GM23338 (cell line): Measurements from ENCODE around the gene SYNGR4. TPM values are rescaled to one million over a fixed set of nuclear protein-coding genes. Genes with fewer than 3 reads are reported as not detected.

Experiments
- ATAC-seq: fragments of 200-7000 bp; cut with Tn5 transposase; 3 replicates; pipeline ENCODE4 v1.9.1; 2020
- DNase-seq: peaks from one replicate; pipeline ENCODE4 v3.0.0-alpha.2; 2015; ENCODE audit warnings: low spot score
- H2AFZ ChIP-seq: fragments of 200-600 bp; sonication (generic); 2 replicates; pipeline ENCODE4 v1.8.0; 2016; ENCODE audit warnings: antibody characterized with exemption, mild to moderate bottlenecking, moderate library complexity
- H3F3A ChIP-seq: fragments of 200-600 bp; sonication (generic); replicated peaks from 2 replicates; pipeline ENCODE4 v1.8.0; 2017; ENCODE audit warnings: antibody characterized with exemption, mixed run types, low read depth
- H3K27ac ChIP-seq: fragments of 200-600 bp; sonication (generic); 2 replicates; pipeline ENCODE4 v1.6.1; 2016; ENCODE audit warnings: low read depth
- H3K27me3 ChIP-seq: fragments of 200-600 bp; sonication (generic); 2 replicates; pipeline ENCODE4 v1.8.0; 2016; ENCODE audit warnings: mild to moderate bottlenecking, mixed run types, moderate library complexity; ENCODE audit not compliant: insufficient read depth
- H3K36me3 ChIP-seq: fragments of 200-600 bp; sonication (generic); 2 replicates; pipeline ENCODE4 v1.8.0; 2016; ENCODE audit warnings: mild to moderate bottlenecking; ENCODE audit not compliant: insufficient read depth
- H3K4me1 ChIP-seq: fragments of 200-600 bp; sonication (generic); 2 replicates; pipeline ENCODE4 v1.8.0; 2016; ENCODE audit warnings: mild to moderate bottlenecking, moderate library complexity; ENCODE audit not compliant: insufficient read depth
- H3K4me2 ChIP-seq: fragments of 200-600 bp; sonication (generic); 2 replicates; pipeline ENCODE4 v1.7.1; 2017; ENCODE audit warnings: mixed run types
- H3K4me3 ChIP-seq: fragments of 200-600 bp; sonication (generic); 2 replicates; pipeline ENCODE4 v1.6.1; 2016; ENCODE audit warnings: mixed run types
- H3K79me2 ChIP-seq: fragments of 200-600 bp; sonication (generic); replicated peaks from 2 replicates; pipeline ENCODE4 v1.8.0; 2017; ENCODE audit warnings: mild to moderate bottlenecking; ENCODE audit not compliant: insufficient read depth
- H3K9me2 ChIP-seq: fragments of 200-600 bp; sonication (generic); 2 replicates; pipeline ENCODE4 v1.8.0; 2017; ENCODE audit not compliant: insufficient read depth
- H4K20me1 ChIP-seq: fragments of 200-600 bp; sonication (generic); replicated peaks from 2 replicates; pipeline ENCODE4 v1.8.0; 2017; ENCODE audit warnings: mild to moderate bottlenecking; ENCODE audit not compliant: insufficient read depth
- H3K27ac Mint-ChIP-seq: 2 replicates; pipeline ENCODE4 v1.8.0; 2020; ENCODE audit warnings: inconsistent platforms, mild to moderate bottlenecking, moderate library complexity, mixed read lengths
- H3K27me3 Mint-ChIP-seq: 3 replicates; pipeline ENCODE4 v1.8.0; 2022; ENCODE audit warnings: low read depth, mild to moderate bottlenecking, moderate library complexity, mixed read lengths, inconsistent platforms; ENCODE audit not compliant: insufficient read depth, poor library complexity
- H3K36me3 Mint-ChIP-seq: 3 replicates; pipeline ENCODE4 v1.8.0; 2021; ENCODE audit warnings: low read depth, mild to moderate bottlenecking, inconsistent platforms, moderate library complexity, mixed read lengths
- H3K4me1 Mint-ChIP-seq: 3 replicates; pipeline ENCODE4 v1.8.0; 2020; ENCODE audit warnings: mild to moderate bottlenecking, inconsistent platforms, mixed read lengths
- H3K4me3 Mint-ChIP-seq: 3 replicates; pipeline ENCODE4 v1.8.0; 2021; ENCODE audit warnings: moderate library complexity, mild to moderate bottlenecking, inconsistent platforms, mixed read lengths
- H3K9me3 Mint-ChIP-seq: 3 replicates; pipeline ENCODE4 v1.8.0; 2020; ENCODE audit warnings: moderate library complexity, mild to moderate bottlenecking, inconsistent platforms, mixed read lengths
- CTCF ChIP-seq, 2 experiments: fragments of 200-600 bp in 1 of 2; sonication (generic) in 1 of 2; conservative IDR thresholded peaks; 2 replicates each; pipeline versions ENCODE4 v1.5.1 to v1.6.1; 2016 to 2017; ENCODE audit warnings: antibody characterized with exemption in 2 of 2, low read depth in 2 of 2, mild to moderate bottlenecking in 2 of 2, moderate library complexity in 1 of 2
- EZH2 ChIP-seq: fragments of 200-600 bp; sonication (generic); IDR thresholded peaks from one replicate; pipeline ENCODE4 v1.8.0; 2017; ENCODE audit warnings: antibody characterized with exemption, mild to moderate bottlenecking, low read depth; ENCODE audit not compliant: unreplicated experiment
- REST ChIP-seq: IDR thresholded peaks from one replicate; pipeline ENCODE4 v1.6.1; 2018; ENCODE audit warnings: antibody characterized with exemption; ENCODE audit not compliant: unreplicated experiment
- STAT1 ChIP-seq: IDR thresholded peaks from one replicate; pipeline ENCODE4 v1.6.1; 2016; ENCODE audit warnings: antibody characterized with exemption; ENCODE audit not compliant: unreplicated experiment
- ZNF114 ChIP-seq: fragments of 250-450 bp; sonication (Bioruptor Pico); IDR thresholded peaks from 2 replicates; pipeline ENCODE4 v1.5.0; 2020; ENCODE audit warnings: mild to moderate bottlenecking, moderate library complexity
- polyA plus RNA-seq: library from polyadenylated mRNA; unstranded; fragments of >200 nt; fragmentation: Nextera tagmentation; extraction: Ambion mirVana; gene quantifications from 2 replicates; pipeline ENCODE4 v1.2.1, GENCODE V29; 2016
- total RNA-seq: library from RNA; depleted of rRNA; stranded (reverse); fragments of >200 nt; shearing (Covaris generic); gene quantifications from 2 replicates; pipeline ENCODE4 v1.2.3, GENCODE V29; 2014

SYNGR4 gene
- total and polyA plus RNA-seq, 2 experiments from 2014 or later: not detected

GRCh38 chr19:48318286-48318987, 45.7 kb upstream of the SYNGR4 start (continued):
- TF ChIP-seq EZH2 (no peak), CTCF (conservative IDR thresholded peaks at IDR 0.05; ENCODE audit: low read depth in 2 of 2) (no peak), ZNF114 (no peak), STAT1 (no peak)

- Histone ChIP-seq H2AFZ (peak overlapping the region; percentile 97), H4K20me1 (no peaks in the 10 kb centered on the region), H3K27ac (peak overlapping the region; percentile 89), H3K36me3 (no peaks in the 10 kb centered on the region), H3K4me1 (peaks cover 14% of the 10 kb centered on the region), H3F3A (0 out of 2 replicates have a peak, but pooled peaks cover 11% of the 10 kb centered on the region), H3K4me2 (peak overlapping the region; percentile 95), H3K27me3 (peaks cover 11% of the 10 kb centered on the region), H3K4me3 (peak overlapping the region; percentile 65), H3K79me2 (no peaks in the 10 kb centered on the region), H3K9me2 (no peaks in the 10 kb centered on the region)
- peaks cover 24% of the 10 kb centered on the region for H3K4me1 Mint-ChIP-seq
- H3K4me3 Mint-ChIP-seq: peak overlapping the region; percentile 92
- H3K36me3 Mint-ChIP-seq: no peaks in the 10 kb centered on the region; the same call in 2 of the 3 replicates
- H3K27me3 Mint-ChIP-seq: peaks cover 16% of the 10 kb centered on the region
- peak overlapping the region; percentile 98; the same call in 1 of the 2 replicates for H3K27ac Mint-ChIP-seq
- TF ChIP-seq CTCF (conservative IDR thresholded peaks at IDR 0.05; ENCODE audit: low read depth in 2 of 2) (peak; percentile 94 to 95), ZNF114 (no peak)
- peak; percentile 65 for ATAC-seq
- peak; percentile 95 for DNase-seq
- H3K9me3 Mint-ChIP-seq: no peaks in the 10 kb centered on the region
Measured at GRCh38 chr19:48319647-48320541, 44.3 kb upstream of the SYNGR4 start.

GRCh38 chr19:48321372-48321621, 42.9 kb upstream of the SYNGR4 start:
- H3K36me3 ChIP-seq: no peaks in the 10 kb centered on the region
- Mint-ChIP-seq H3K36me3 (no peaks in the 10 kb centered on the region; the same call in 2 of the 3 replicates), H3K27me3 (peaks cover 25% of the 10 kb centered on the region), H3K4me1 (peaks cover 38% of the 10 kb centered on the region), H3K4me3 (peak overlapping the region; percentile 92), H3K9me3 (no peaks in the 10 kb centered on the region), H3K27ac (peak overlapping the region; percentile 98)
- peak overlapping the region; percentile 93 for H3K27ac ChIP-seq
- H3K4me2 ChIP-seq: peak overlapping the region; percentile 95
- peak overlapping the region; percentile 40; the same call in 1 of the 2 replicates for H2AFZ ChIP-seq
- peak overlapping the region; percentile 65 for H3K4me3 ChIP-seq
- no peak for TF ChIP-seq REST
- no peaks in the 10 kb centered on the region for H3K79me2 ChIP-seq
- no peaks in the 10 kb centered on the region for H3K9me2 ChIP-seq
- peaks cover 17% of the 10 kb centered on the region for H3K27me3 ChIP-seq
- 0 out of 2 replicates have a peak, but pooled peaks cover 15% of the 10 kb centered on the region for H3F3A ChIP-seq
- H3K4me1 ChIP-seq: peaks cover 26% of the 10 kb centered on the region
- no peaks in the 10 kb centered on the region for H4K20me1 ChIP-seq
- DNase-seq (peak; percentile 100), ATAC-seq (no peak)
